PC-9 (cell line): ENCODE measurements around the gene LCE3A. TPM values are rescaled to one million over a fixed set of nuclear protein-coding genes. Genes with fewer than 3 reads are reported as not detected.

Source experiments
- BruUV-seq: library from RNA; stranded (reverse); fragments of 400-500 nt; replicated peaks from 2 replicates; lab custom pipeline; 2021; lab: Mats Ljungman, UMichigan
- CTCF ChIA-PET: fragments of 300-600 bp; sonication (Branson Sonifier 250); formaldehyde crosslinking; loops from one replicate; lab custom pipeline; 2022; ENCODE audit warnings: antibody characterized with exemption; lab: Charles Lee
- POLR2A ChIA-PET: fragments of 300-600 bp; sonication (Branson Sonifier 250); formaldehyde crosslinking; loops from one replicate; lab custom pipeline; 2022; ENCODE audit warnings: antibody characterized with exemption; ENCODE audit not compliant: unreplicated experiment; lab: Charles Lee
- DNase-seq, 2 experiments: peaks; one replicate each; pipeline versions ENCODE4 v3.0.0 to v3.0.0-alpha.2; 2015 to 2022; ENCODE audit warnings: mixed read lengths in 1 of 2
- H2AFZ ChIP-seq: fragments of 200-600 bp; sonication (generic); 2 replicates; pipeline ENCODE4 v1.8.1; 2017; ENCODE audit warnings: antibody characterized with exemption
- H3F3A ChIP-seq: fragments of 200-600 bp; sonication (generic); 2 replicates; pipeline ENCODE4 v1.8.1; 2017; ENCODE audit warnings: antibody characterized with exemption, mild to moderate bottlenecking, low read depth; ENCODE audit not compliant: insufficient read depth
- H3K27ac ChIP-seq: fragments of 200-600 bp; sonication (generic); 2 replicates; pipeline ENCODE4 v1.6.1; 2016; ENCODE audit warnings: mixed run types
- H3K27me3 ChIP-seq: fragments of 200-600 bp; sonication (generic); 2 replicates; pipeline ENCODE4 v1.6.1; 2016; ENCODE audit warnings: low read depth, mixed run types; ENCODE audit not compliant: insufficient read depth
- H3K36me3 ChIP-seq: fragments of 200-600 bp; sonication (generic); 2 replicates; pipeline ENCODE4 v1.6.1; 2016; ENCODE audit warnings: low read depth, mixed run types
- H3K4me1 ChIP-seq: fragments of 200-600 bp; sonication (generic); replicated peaks from 2 replicates; pipeline ENCODE4 v1.6.1; 2016; ENCODE audit warnings: mixed run types; ENCODE audit not compliant: insufficient read depth
- H3K4me2 ChIP-seq: fragments of 200-600 bp; sonication (generic); 2 replicates; pipeline ENCODE4 v1.6.1; 2017; ENCODE audit warnings: mixed run types
- H3K4me3 ChIP-seq: fragments of 200-600 bp; sonication (generic); 2 replicates; pipeline ENCODE4 v1.6.1; 2016; ENCODE audit warnings: mixed run types
- H3K79me2 ChIP-seq: fragments of 200-600 bp; sonication (generic); 2 replicates; pipeline ENCODE4 v1.6.1; 2017; ENCODE audit warnings: low read depth, mixed run types
- H3K9me2 ChIP-seq: fragments of 200-600 bp; sonication (generic); 2 replicates; pipeline ENCODE4 v1.8.1; 2017; ENCODE audit warnings: mild to moderate bottlenecking; ENCODE audit not compliant: insufficient read depth
- H3K9me3 ChIP-seq: fragments of 200-600 bp; sonication (generic); 2 replicates; pipeline ENCODE4 v1.8.1; 2016; ENCODE audit warnings: low read depth; ENCODE audit not compliant: insufficient read depth
- H4K20me1 ChIP-seq: fragments of 200-600 bp; sonication (generic); 2 replicates; pipeline ENCODE4 v1.8.1; 2017; ENCODE audit not compliant: insufficient read depth
- CTCF ChIP-seq: fragments of 200-600 bp; sonication (generic); conservative IDR thresholded peaks from 2 replicates; pipeline ENCODE4 v1.6.1; 2017; ENCODE audit warnings: mixed run types, antibody characterized with exemption, mild to moderate bottlenecking, moderate library complexity
- EZH2 ChIP-seq: fragments of 200-600 bp; sonication (generic); IDR thresholded peaks from 2 replicates; pipeline ENCODE4 v1.8.0; 2017; ENCODE audit warnings: antibody characterized with exemption, low read depth
- intact Hi-C: fragments of 100-400 bp; cut with micrococcal nuclease; formaldehyde crosslinking; loops from one replicate; pipeline ENCODE4 v1.10.0; 2022; ENCODE audit not compliant: unreplicated experiment
- total RNA-seq: library from RNA; stranded (reverse); gene quantifications from 2 replicates; pipeline ENCODE4 v1.2.3, GENCODE V29; 2021

Gene LCE3A
- total RNA-seq, 1 experiment from 2014 or later: not detected

DNA sequence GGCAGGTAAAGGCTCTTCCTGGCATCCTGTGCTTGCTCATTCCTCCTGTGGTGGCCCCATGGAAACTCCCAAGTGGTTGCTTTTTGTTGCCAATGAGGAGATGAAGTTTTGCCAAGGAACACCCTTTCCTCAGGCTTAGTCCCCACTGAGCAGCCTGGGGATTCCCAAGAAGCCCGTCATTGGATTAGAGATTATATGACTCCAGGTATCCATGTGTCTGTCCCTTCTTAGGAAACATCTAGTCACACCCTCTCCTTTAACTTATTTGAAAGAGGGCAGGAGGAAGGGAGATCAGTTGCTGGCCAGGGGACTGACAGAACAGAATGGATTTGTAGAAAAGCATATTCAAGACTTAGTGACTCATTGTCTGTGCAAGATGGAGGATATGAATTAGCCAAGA lies 3.8 kb upstream of the LCE3A start:
- no peaks in the 10 kb centered on the region for H3K36me3 ChIP-seq
- H3K9me3 ChIP-seq: no peaks in the 10 kb centered on the region
- no peaks in the 10 kb centered on the region for H3F3A ChIP-seq
- intact Hi-C loops: no loop called here
- no peaks in the 10 kb centered on the region for H3K79me2 ChIP-seq
- no peaks in the 10 kb centered on the region for H4K20me1 ChIP-seq
- CTCF ChIA-PET: no interaction called here
- no peak overlapping the region for H2AFZ ChIP-seq
- H3K4me3 ChIP-seq: no peak overlapping the region
- H3K27ac ChIP-seq: no peak overlapping the region
- no peak for TF ChIP-seq EZH2
- TF ChIP-seq CTCF: no peak
- H3K27me3 ChIP-seq: peaks cover 19% of the 10 kb centered on the region
- H3K4me1 ChIP-seq: no peaks in the 10 kb centered on the region
- no peaks in the 10 kb centered on the region for H3K9me2 ChIP-seq
- BruUV-seq: no TSS peak
- POLR2A ChIA-PET: no interaction called here
- DNase-seq: no peak
- no peak overlapping the region for H3K4me2 ChIP-seq

DNA sequence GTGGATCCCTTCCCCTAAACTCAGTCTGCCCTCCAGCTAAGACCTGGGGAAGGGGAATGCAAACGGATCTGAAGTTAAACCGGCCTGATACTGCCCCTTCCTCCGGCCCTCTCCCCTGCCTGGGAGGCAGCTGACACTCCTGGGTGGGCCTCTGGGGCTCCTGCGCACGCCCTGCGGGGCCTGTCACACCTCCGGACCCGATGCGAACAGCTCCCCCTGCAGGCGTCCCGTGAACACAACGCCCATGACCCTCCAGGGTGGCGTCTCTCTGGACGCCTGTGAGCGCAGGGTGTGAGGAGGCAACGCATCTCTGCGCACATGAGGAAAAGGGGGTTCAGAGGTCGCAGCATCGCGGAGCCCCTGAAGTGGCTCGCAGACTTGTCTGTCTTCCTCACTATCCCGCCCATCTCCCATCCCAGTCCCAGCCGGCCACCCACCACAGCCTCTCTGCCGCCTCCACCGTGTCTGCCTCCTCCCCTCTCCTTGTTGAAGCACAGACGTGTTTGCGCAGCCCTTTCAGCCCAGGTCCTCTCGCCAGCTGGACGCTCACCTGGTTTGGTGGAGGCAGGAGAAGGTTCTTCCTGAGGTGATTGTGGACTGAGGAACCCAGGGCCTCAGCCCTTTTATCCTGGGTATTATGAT lies 421 bp upstream of the LCE3A start:
- no peak for DNase-seq

DNA sequence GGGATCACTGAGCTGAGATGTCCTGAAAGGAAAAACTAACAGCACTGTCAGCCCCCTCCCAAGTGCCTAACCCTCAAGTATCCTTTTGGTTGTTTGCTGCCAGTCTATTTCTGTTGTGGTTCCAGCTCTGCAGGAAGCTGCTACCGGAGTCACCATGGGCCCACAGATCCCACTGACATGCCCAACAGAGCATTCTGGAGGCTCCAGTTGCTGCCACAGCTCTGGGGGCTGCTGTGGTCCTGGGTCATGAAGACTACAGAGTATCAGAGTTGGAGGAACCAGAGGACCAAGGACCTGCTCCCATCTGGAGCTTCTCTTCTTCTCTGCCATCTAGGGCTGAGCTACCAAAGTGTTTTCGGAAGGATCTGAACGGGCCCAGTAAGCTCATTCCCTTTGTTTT lies 910 bp downstream of the LCE3A start:
- peaks cover 3% of the 10 kb centered on the region; the same call in 1 of the 2 replicates for H3K9me3 ChIP-seq
- POLR2A ChIA-PET: no interaction called here
- no peak overlapping the region for H3K4me3 ChIP-seq
- no peak overlapping the region for H3K4me2 ChIP-seq
- no peaks in the 10 kb centered on the region for H3K9me2 ChIP-seq
- H2AFZ ChIP-seq: no peak overlapping the region
- H4K20me1 ChIP-seq: no peaks in the 10 kb centered on the region
- no TSS peak for BruUV-seq
- no peak for DNase-seq
- no peaks in the 10 kb centered on the region for H3K36me3 ChIP-seq
- peaks cover 19% of the 10 kb centered on the region for H3K27me3 ChIP-seq
- H3K79me2 ChIP-seq: no peaks in the 10 kb centered on the region
- intact Hi-C loops: no loop called here
- no peaks in the 10 kb centered on the region for H3K4me1 ChIP-seq
- H3F3A ChIP-seq: no peaks in the 10 kb centered on the region
- CTCF ChIA-PET: no interaction called here
- no peak for TF ChIP-seq CTCF
- TF ChIP-seq EZH2: no peak
- H3K27ac ChIP-seq: no peak overlapping the region

More for the DNA sequence above, 421 bp upstream of the LCE3A start:
- intact Hi-C loops: no loop called here
- BruUV-seq: no TSS peak
- Histone ChIP-seq H3K27me3 (peaks cover 19% of the 10 kb centered on the region), H3F3A (no peaks in the 10 kb centered on the region), H4K20me1 (no peaks in the 10 kb centered on the region), H3K27ac (no peak overlapping the region), H3K79me2 (no peaks in the 10 kb centered on the region), H3K4me3 (no peak overlapping the region), H3K9me2 (no peaks in the 10 kb centered on the region), H3K4me1 (no peaks in the 10 kb centered on the region), H3K9me3 (peaks cover 3% of the 10 kb centered on the region; the same call in 1 of the 2 replicates), H2AFZ (no peak overlapping the region), H3K36me3 (no peaks in the 10 kb centered on the region), H3K4me2 (no peak overlapping the region)
- ChIA-PET POLR2A (no interaction called here), CTCF (no interaction called here)
- TF ChIP-seq CTCF (peak; percentile 30; the same call in 1 of the 2 replicates), EZH2 (no peak)
